K562 (cell line): Measurements from ENCODE around the gene ATRX. TPM values are rescaled to one million over a fixed set of nuclear protein-coding genes. Genes with fewer than 3 reads are reported as not detected.

ENCODE experiments used
- ATAC-seq: fragments of 200-7000 bp; cut with Tn5 transposase; 3 replicates; pipeline ENCODE4 v1.9.1; 2020; ENCODE audit warnings: moderate library complexity
- BruUV-seq: library from RNA; stranded (reverse); fragments of 400-500 nt; replicated peaks from 2 replicates; lab custom pipeline; 2021; lab: Mats Ljungman, UMichigan
- CTCF ChIA-PET: fragments of 300-600 bp; formaldehyde crosslinking; extraction: SDS; loops from one replicate; lab custom pipeline; 2021; ENCODE audit warnings: low intra/inter-chr PET ratio; lab: Yijun Ruan, JAX
- POLR2A ChIA-PET: fragments of 300-600, 350-650 bp; sonication (Branson Sonifier 250); formaldehyde crosslinking; extraction: SDS; loops from one replicate; lab custom pipeline; 2021; ENCODE audit warnings: antibody characterized with exemption, inconsistent platforms; lab: Yijun Ruan, JAX
- DNase-seq, 4 experiments: peaks; one replicate each; pipeline versions ENCODE4 v3.0.0 to v3.0.0-alpha.2; 2011 to 2018; ENCODE audit warnings: low spot score in 3 of 4, mixed read lengths in 3 of 4; ENCODE audit errors: extremely low read depth in 1 of 4
- FAIRE-seq: peaks from 2 replicates; lab custom pipeline; 2011; peaks lifted over from hg19 to GRCh38; lab: Jason Lieb, UNC
- H2AFZ ChIP-seq: 2 replicates; pipeline ENCODE4 v1.6.0; 2011; ENCODE audit warnings: low read depth, low read length, control low read depth, inconsistent platforms
- H3K27ac ChIP-seq: fragments of 200-600 bp; 3 replicates; pipeline ENCODE4 v1.8.0; 2011; ENCODE audit warnings: low read depth, mild to moderate bottlenecking, control low read depth, inconsistent platforms, low read length, moderate library complexity, mixed read lengths; ENCODE audit errors: extremely low read depth
- H3K27me3 ChIP-seq, 2 experiments: fragments of 300-600 bp in 1 of 2; 2 replicates in 1 of 2; 3 replicates in 1 of 2; pipeline versions ENCODE4 v1.6.0 to v1.8.0; 2011; ENCODE audit warnings: inconsistent platforms in 2 of 2, low read length in 2 of 2, mild to moderate bottlenecking in 1 of 2, mixed read lengths in 1 of 2, moderate library complexity in 1 of 2; ENCODE audit not compliant: control insufficient read depth in 2 of 2, insufficient read depth in 2 of 2
- H3K36me3 ChIP-seq: fragments of 300-600 bp; 3 replicates; pipeline ENCODE4 v1.8.0; 2011; ENCODE audit warnings: mild to moderate bottlenecking, low read length, inconsistent platforms; ENCODE audit not compliant: control insufficient read depth, insufficient read depth
- H3K4me1 ChIP-seq, 2 experiments: fragments of 200-600 bp in 1 of 2; replicated peaks in 1 of 2; 2 replicates in 1 of 2; 3 replicates in 1 of 2; pipeline versions ENCODE4 v1.5.1 to v1.8.0; 2011; ENCODE audit warnings: inconsistent platforms in 2 of 2, low read length in 2 of 2, mild to moderate bottlenecking in 1 of 2, mixed read lengths in 1 of 2, moderate library complexity in 1 of 2; ENCODE audit not compliant: control insufficient read depth in 2 of 2, insufficient read depth in 2 of 2
- H3K4me2 ChIP-seq: 2 replicates; pipeline ENCODE4 v1.6.1; 2011; ENCODE audit warnings: low read length, control low read depth, inconsistent platforms, mixed read lengths; ENCODE audit not compliant: insufficient read depth
- H3K4me3 ChIP-seq: fragments of 200-600 bp; sonication (generic), shearing (Covaris generic); 2 replicates; pipeline ENCODE4 v1.5.1; 2016; ENCODE audit warnings: control low read depth, inconsistent platforms
- H3K79me2 ChIP-seq: fragments of 200-600 bp; 3 replicates; pipeline ENCODE4 v1.8.0; 2011; ENCODE audit warnings: low read length, inconsistent platforms; ENCODE audit not compliant: control insufficient read depth, insufficient read depth
- H3K9ac ChIP-seq, 2 experiments: 2 replicates each; pipeline versions ENCODE4 v1.6.0 to v1.6.1; 2011; ENCODE audit warnings: low read depth in 2 of 2, low read length in 2 of 2, control low read depth in 1 of 2, inconsistent platforms in 1 of 2, mild to moderate bottlenecking in 1 of 2, mixed read lengths in 1 of 2; ENCODE audit not compliant: insufficient read depth in 1 of 2
- H3K9me1 ChIP-seq: one replicate; pipeline ENCODE4 v1.6.0; 2011; ENCODE audit warnings: inconsistent platforms, mild to moderate bottlenecking, low read length, moderate library complexity; ENCODE audit not compliant: control insufficient read depth, insufficient read depth
- H3K9me3 ChIP-seq: replicated peaks from 2 replicates; pipeline ENCODE4 v1.5.1; 2011; ENCODE audit warnings: low read depth, low read length, inconsistent platforms; ENCODE audit not compliant: control insufficient read depth, insufficient read depth
- H4K20me1 ChIP-seq: replicated peaks from 2 replicates; pipeline ENCODE4 v1.6.1; 2011; ENCODE audit warnings: low read length, inconsistent platforms, mixed read lengths; ENCODE audit not compliant: control insufficient read depth, insufficient read depth
- ARID1B ChIP-seq: fragments of 450-650 bp; IDR thresholded peaks from 2 replicates; pipeline ENCODE4 v1.6.1; 2016; ENCODE audit warnings: antibody characterized with exemption, mild to moderate bottlenecking, inconsistent platforms
- FOXJ2 ChIP-seq: fragments of 200-800 bp; sonication (Bioruptor generic); IDR thresholded peaks from 2 replicates; pipeline ENCODE4 v1.6.1; 2016; ENCODE audit warnings: missing genetic modification characterization, missing compliant biosample characterization
- MBD1 ChIP-seq: fragments of 250-450 bp; sonication (Bioruptor Pico); IDR thresholded peaks from 2 replicates; pipeline ENCODE4 v1.8.0; 2022; ENCODE audit warnings: inconsistent platforms
- NCOA6 ChIP-seq: fragments of 450-650 bp; IDR thresholded peaks from 2 replicates; pipeline ENCODE4 v1.6.1; 2017; ENCODE audit warnings: mild to moderate bottlenecking
- PTTG1 ChIP-seq: fragments of 450-650 bp; IDR thresholded peaks from 2 replicates; pipeline ENCODE4 v1.6.1; 2016; ENCODE audit warnings: low read depth, mild to moderate bottlenecking, missing genetic modification characterization, missing compliant biosample characterization
- U2AF2 ChIP-seq: fragments of 200-400 bp; formaldehyde crosslinking; optimal IDR thresholded peaks from 2 replicates; pipeline ENCODE3; 2017; ENCODE audit warnings: low read depth, mild to moderate bottlenecking, low read length
- ZFP1 ChIP-seq: fragments of 450-650 bp; formaldehyde crosslinking; IDR thresholded peaks from 2 replicates; pipeline ENCODE4 v1.4.0; 2020; ENCODE audit warnings: mild to moderate bottlenecking, mixed read lengths
- WGBS: fragments of 100-300 bp; shearing (Covaris generic); methylation state at CpG from one replicate; pipeline ENCODE4 v1.1.6; 2016; ENCODE audit warnings: low coverage, mixed read lengths; ENCODE audit not compliant: insufficient coverage; ENCODE audit errors: missing lambda C conversion rate; 5-methylcytosine and 5-hydroxymethylcytosine counted together
- in situ Hi-C: fragments of 300-500 bp; cut with MboI; formaldehyde crosslinking; loops from 4 replicates; pipeline ENCODE4 v1.15.0; 2018; ENCODE audit warnings: inconsistent platforms, mixed read lengths
- intact Hi-C: fragments of 100-400 bp; cut with micrococcal nuclease; formaldehyde crosslinking; loops from 2 replicates; pipeline ENCODE4 v1.14.2; 2022
- polyA plus RNA-seq, 8 experiments: library from polyadenylated mRNA; depleted of rRNA in 4 of 8; stranded (reverse) in 5 of 8; unstranded in 3 of 8; fragments of >200 nt; fragmentation: Nextera tagmentation in 2 of 8; fragmentation: Illumina TruSeq in 1 of 8; extraction: Ambion mirVana in 2 of 8; extraction: Trizol in 1 of 8; gene quantifications; 2 replicates each; pipeline versions ENCODE4 v1.2.1 to v1.2.3, GENCODE V29; 2011 to 2014; ENCODE audit warnings: inconsistent platforms in 1 of 8, missing spikeins in 1 of 8
- total RNA-seq, 7 experiments: library from RNA; depleted of rRNA in 6 of 7; stranded (reverse); fragments of >200 nt in 6 of 7; fragmentation: Illumina TruSeq in 2 of 7; extraction: Trizol in 2 of 7; gene quantifications; 2 replicates each; pipeline versions ENCODE4 v1.2.1 to v1.2.3, GENCODE V29; 2011 to 2021; ENCODE audit warnings: low replicate concordance in 1 of 7
- TF ChIP-seq, protein P1 (sequence below): fragments of 150-350 bp; IDR thresholded peaks from 2 replicates; pipeline ENCODE4 v1.6.1; 2014; ENCODE audit warnings: low read depth, mild to moderate bottlenecking, low read length, borderline replicate concordance

ATRX gene
- total and polyA plus RNA-seq, 9 of the 15 experiments (the other 6 are each of a cell fraction or from before 2014, with no cell fraction given) = 7.7 to 23.1 (median 20.2) TPM

DNA sequence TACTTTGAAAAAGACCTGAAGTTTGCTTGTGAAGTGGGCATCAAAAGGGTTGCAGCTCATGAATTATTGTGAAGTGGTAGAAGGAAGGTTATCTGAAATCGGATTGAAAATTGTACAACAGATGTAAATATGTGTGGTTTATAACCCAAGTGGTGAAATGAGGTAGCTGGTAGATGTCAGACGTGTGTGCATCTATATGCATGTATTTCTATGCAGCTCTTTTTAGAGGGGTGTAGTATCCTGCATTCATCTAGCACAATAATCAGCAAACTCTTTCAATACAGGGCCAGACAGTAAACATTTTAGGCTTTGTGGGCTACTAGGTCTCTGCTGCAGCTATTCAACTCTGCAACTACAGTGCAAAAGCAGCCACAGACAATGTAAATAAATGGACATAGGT, 9.4 kb downstream of the ATRX start:
- Histone ChIP-seq H2AFZ (no peak overlapping the region), H3K27ac (no peak overlapping the region), H3K9ac (no peak overlapping the region), H3K4me1 (no peaks in the 10 kb centered on the region; a peak in 1 of 5 replicates), H3K4me3 (no peak overlapping the region), H3K9me1 (no peaks in the 10 kb centered on the region), H3K27me3 (no peaks in the 10 kb centered on the region), H3K9me3 (no peaks in the 10 kb centered on the region), H4K20me1 (peaks cover 2% of the 10 kb centered on the region; the same call in 1 of the 2 replicates), H3K4me2 (no peak overlapping the region), H3K36me3 (no peaks in the 10 kb centered on the region), H3K79me2 (peaks cover 84% of the 10 kb centered on the region)
- in situ Hi-C loops (no loop called here), intact Hi-C loops (no loop called here)
- POLR2A ChIA-PET = no interaction called here
- DNase-seq (no peak), ATAC-seq (no peak), FAIRE-seq (no peak)
- CTCF ChIA-PET = no interaction called here
- no TSS peak for BruUV-seq
- WGBS = 44% methylated on average over 2 of the region's 2 CpGs
- TF ChIP-seq, protein P1, sequence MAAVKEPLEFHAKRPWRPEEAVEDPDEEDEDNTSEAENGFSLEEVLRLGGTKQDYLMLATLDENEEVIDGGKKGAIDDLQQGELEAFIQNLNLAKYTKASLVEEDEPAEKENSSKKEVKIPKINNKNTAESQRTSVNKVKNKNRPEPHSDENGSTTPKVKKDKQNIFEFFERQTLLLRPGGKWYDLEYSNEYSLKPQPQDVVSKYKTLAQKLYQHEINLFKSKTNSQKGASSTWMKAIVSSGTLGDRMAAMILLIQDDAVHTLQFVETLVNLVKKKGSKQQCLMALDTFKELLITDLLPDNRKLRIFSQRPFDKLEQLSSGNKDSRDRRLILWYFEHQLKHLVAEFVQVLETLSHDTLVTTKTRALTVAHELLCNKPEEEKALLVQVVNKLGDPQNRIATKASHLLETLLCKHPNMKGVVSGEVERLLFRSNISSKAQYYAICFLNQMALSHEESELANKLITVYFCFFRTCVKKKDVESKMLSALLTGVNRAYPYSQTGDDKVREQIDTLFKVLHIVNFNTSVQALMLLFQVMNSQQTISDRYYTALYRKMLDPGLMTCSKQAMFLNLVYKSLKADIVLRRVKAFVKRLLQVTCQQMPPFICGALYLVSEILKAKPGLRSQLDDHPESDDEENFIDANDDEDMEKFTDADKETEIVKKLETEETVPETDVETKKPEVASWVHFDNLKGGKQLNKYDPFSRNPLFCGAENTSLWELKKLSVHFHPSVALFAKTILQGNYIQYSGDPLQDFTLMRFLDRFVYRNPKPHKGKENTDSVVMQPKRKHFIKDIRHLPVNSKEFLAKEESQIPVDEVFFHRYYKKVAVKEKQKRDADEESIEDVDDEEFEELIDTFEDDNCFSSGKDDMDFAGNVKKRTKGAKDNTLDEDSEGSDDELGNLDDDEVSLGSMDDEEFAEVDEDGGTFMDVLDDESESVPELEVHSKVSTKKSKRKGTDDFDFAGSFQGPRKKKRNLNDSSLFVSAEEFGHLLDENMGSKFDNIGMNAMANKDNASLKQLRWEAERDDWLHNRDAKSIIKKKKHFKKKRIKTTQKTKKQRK = no peak

DNA sequence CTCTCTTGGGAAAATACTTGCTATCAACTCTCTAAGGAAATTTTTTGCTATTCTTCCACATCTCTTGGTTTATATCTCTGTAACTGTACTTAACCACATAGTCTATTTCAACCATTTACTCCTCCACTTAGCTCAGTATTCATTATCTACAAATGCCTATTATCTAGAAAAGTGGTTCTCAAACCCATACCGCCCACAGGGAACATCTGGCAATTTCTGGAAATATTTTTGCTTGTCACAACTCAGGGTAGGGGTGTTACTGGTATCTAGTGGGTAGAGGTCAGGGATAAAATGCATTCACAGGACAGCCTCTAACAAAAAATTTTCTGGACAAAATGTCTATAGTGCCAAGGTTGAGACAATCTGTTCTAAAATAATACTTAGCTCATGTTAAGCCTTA, 14.4 kb downstream of the ATRX start:
- intact Hi-C loops (no loop called here), in situ Hi-C loops (no loop called here)
- H3K9me3 ChIP-seq = no peaks in the 10 kb centered on the region
- H3K4me3 ChIP-seq = no peak overlapping the region
- no peak for FAIRE-seq
- no peak for ATAC-seq
- H2AFZ ChIP-seq = no peak overlapping the region
- H3K27me3 ChIP-seq = no peaks in the 10 kb centered on the region
- BruUV-seq = no TSS peak
- no peaks in the 10 kb centered on the region for H3K36me3 ChIP-seq
- H3K9me1 ChIP-seq = no peaks in the 10 kb centered on the region
- no peak overlapping the region for H3K9ac ChIP-seq
- peaks cover 79% of the 10 kb centered on the region for H3K79me2 ChIP-seq
- no peaks in the 10 kb centered on the region; a peak in 1 of 5 replicates for H3K4me1 ChIP-seq
- 17% methylated on average over 1 of the region's 1 CpG for WGBS
- no peak overlapping the region for H3K27ac ChIP-seq
- H3K4me2 ChIP-seq = no peak overlapping the region
- H4K20me1 ChIP-seq = no peaks in the 10 kb centered on the region; the same call in 1 of the 2 replicates
- ChIA-PET CTCF (no interaction called here), POLR2A (no interaction called here)
- no peak for DNase-seq
- no peak for TF ChIP-seq ZFP1
- TF ChIP-seq MBD1 (CRISPR knock-in tag) = no peak
- TF ChIP-seq FOXJ2 (tag) = no peak
- TF ChIP-seq NCOA6 = no peak
- no peak for TF ChIP-seq U2AF2
- TF ChIP-seq ARID1B = no peak
- TF ChIP-seq PTTG1 (tag) = no peak
